ES-I3 (cell line): ENCODE results near the gene RNF26.

Experiments used
- H3K36me3 ChIP-seq: 2 replicates; pipeline ENCODE4 v1.6.1; 2013; ENCODE audit warnings: mild to moderate bottlenecking, low read length, control low read depth, moderate library complexity; ENCODE audit not compliant: insufficient read depth
- H3K4me1 ChIP-seq: 2 replicates; pipeline ENCODE4 v1.6.1; 2013; ENCODE audit warnings: mild to moderate bottlenecking, control low read depth, low read length; ENCODE audit not compliant: insufficient read depth
- H3K9ac ChIP-seq: 2 replicates; pipeline ENCODE4 v1.6.1; 2013; ENCODE audit warnings: low read depth, mild to moderate bottlenecking, low read length, moderate library complexity
- H3K9me3 ChIP-seq: 2 replicates; pipeline ENCODE4 v1.6.1; 2013; ENCODE audit warnings: mild to moderate bottlenecking, low read length, moderate library complexity; ENCODE audit not compliant: control insufficient read depth, insufficient read depth

RNF26 gene

GRCh38 chr11:119337581-119338317 lies 3.4 kb downstream of the RNF26 start:
- Histone ChIP-seq H3K36me3 (no peaks in the 10 kb centered on the region), H3K9me3 (no peaks in the 10 kb centered on the region), H3K4me1 (peaks cover 22% of the 10 kb centered on the region), H3K9ac (peak overlapping the region; percentile 65)

DNA sequence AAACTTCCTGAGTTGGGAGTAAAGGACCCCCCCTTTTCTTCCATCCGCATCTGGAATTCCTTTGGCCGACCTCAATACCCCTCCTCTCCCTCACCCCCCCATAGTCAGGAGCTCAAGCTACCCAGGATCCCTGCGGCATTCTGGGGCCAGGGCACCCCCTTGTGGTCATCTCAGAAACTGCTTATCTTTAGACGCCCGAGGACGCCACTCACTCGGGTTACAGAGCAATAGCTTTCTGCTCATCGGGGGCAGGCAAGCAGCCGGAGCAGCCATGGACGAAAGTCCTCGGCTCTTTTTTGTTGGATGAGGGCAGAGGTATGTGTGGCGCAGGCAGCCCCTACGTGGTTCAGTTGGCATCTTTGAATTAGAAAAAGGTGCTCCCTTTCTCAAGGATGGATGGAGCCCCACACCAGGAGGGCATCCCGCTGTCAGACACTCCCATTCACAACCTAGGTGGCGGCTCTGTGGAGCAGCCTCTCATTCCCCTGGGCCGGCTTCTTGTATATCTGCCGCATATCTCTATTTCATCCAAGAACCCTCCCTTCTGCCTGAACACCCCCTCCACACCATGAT lies 4.1 kb downstream of the RNF26 start:
- H3K9me3 ChIP-seq, result no peaks in the 10 kb centered on the region
- peak overlapping the region; percentile 65; the same call in 1 of the 2 replicates for H3K9ac ChIP-seq
- peaks cover 22% of the 10 kb centered on the region; the same call in 1 of the 2 replicates for H3K4me1 ChIP-seq
- no peaks in the 10 kb centered on the region for H3K36me3 ChIP-seq

DNA sequence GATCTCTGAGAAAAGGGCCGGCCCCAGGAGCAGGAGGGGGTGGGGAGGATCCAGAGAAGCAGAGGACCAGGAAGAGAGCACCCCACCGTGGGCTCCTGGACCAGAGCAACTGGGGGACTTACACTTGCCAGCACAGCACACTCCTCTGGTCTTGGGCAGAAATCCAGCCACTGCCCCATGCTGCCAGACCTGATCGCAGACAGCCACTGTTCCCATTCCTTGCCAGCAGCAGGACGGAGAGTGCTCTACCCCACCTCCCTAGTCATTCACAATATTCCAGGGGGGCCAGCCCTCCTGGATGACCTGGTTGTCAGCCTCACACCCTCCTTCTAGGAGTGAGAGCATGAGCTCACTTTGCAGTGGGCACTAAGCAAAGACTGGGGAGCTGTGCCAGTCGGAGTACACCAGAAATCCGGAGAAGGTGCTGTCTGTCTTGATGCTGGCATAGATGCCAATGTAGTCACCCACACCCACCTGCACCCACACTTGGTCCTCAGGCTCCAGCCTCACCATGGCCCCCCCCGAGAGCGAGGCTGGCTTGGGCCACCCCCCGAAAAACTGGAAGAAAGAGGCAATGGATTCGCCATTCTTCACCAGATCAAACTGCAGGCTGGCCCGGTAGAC lies 4.8 kb downstream of the RNF26 start:
- no peaks in the 10 kb centered on the region for H3K9me3 ChIP-seq
- H3K9ac ChIP-seq, result peak overlapping the region; percentile 65
- peaks cover 22% of the 10 kb centered on the region; the same call in 1 of the 2 replicates for H3K4me1 ChIP-seq
- no peaks in the 10 kb centered on the region for H3K36me3 ChIP-seq

- Histone ChIP-seq H3K9me3 (no peaks in the 10 kb centered on the region), H3K36me3 (no peaks in the 10 kb centered on the region), H3K4me1 (peaks cover 22% of the 10 kb centered on the region; the same call in 1 of the 2 replicates), H3K9ac (peak overlapping the region; percentile 65)
Measured at GRCh38 chr11:119339589-119340334, 5.4 kb downstream of the RNF26 start.

- peak within 1 kb of the TSS; percentile 65 for H3K9ac ChIP-seq
- H3K36me3 ChIP-seq, result no peaks in the 10 kb centered on the region
Measured at GRCh38 chr11:119340335-119341221, 6.3 kb downstream of the RNF26 start, which contains the start of gene C1QTNF5. Gene C1QTNF5 (minus strand): TSS chr11:119340883. CDS start chr11:119340397, 486 bp downstream.

GRCh38 chr11:119341222-119342022 lies 7.1 kb downstream of the RNF26 start:
- Histone ChIP-seq H3K4me1 (peaks cover 19% of the 10 kb centered on the region; the same call in 1 of the 2 replicates), H3K36me3 (no peaks in the 10 kb centered on the region), H3K9ac (peak overlapping the region; percentile 65; the same call in 1 of the 2 replicates), H3K9me3 (no peaks in the 10 kb centered on the region)

More at GRCh38 chr11:119340335-119341221, 6.3 kb downstream of the RNF26 start, which contains the start of gene C1QTNF5:
- H3K9me3 ChIP-seq, result no peaks in the 10 kb centered on the region
- H3K4me1 ChIP-seq, result peaks cover 19% of the 10 kb centered on the region; the same call in 1 of the 2 replicates

- H3K9me3 ChIP-seq, result no peaks in the 10 kb centered on the region
- no peak overlapping the region for H3K9ac ChIP-seq
- H3K36me3 ChIP-seq, result no peaks in the 10 kb centered on the region
- H3K4me1 ChIP-seq, result peaks cover 18% of the 10 kb centered on the region; the same call in 1 of the 2 replicates
Measured at GRCh38 chr11:119342023-119342300, 7.6 kb downstream of the RNF26 start.

DNA sequence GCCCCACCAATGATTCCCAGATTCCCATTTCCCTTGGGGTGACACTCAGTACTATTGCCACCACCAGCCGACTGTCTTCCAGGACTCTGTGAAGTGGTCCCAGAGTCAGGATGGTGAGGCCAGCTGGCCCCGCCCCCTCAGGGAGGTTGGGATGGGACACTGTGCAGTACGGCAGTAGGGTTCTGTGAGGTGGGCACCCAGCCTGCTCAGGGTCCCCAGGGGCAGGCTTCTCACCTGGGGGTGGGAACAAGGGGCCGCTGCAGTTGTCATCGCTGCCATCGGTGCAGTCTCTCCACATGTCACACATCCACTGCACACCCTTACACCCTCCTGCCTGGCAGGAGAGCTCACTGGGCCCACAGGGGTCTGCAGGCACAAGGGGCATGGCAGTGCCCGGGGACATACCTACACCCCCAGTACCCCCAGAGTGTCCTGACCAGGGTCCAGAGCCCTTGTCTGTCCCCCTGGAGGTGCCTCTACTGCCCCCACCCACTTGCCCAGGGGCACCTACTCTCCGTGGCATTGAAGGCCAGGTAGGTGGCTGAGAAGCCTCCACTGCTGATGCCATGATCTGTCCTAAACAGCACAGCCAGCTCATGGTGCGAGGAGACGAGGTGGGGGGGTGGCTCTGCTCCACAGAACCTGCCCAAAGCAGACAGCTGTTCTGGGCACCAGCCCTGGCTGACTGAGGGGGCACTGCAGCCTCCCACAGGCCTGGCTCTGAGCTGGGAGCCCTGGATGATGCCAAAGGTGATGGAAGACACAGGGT lies 8.2 kb downstream of the RNF26 start:
- Histone ChIP-seq H3K4me1 (peaks cover 13% of the 10 kb centered on the region; the same call in 1 of the 2 replicates), H3K9me3 (no peaks in the 10 kb centered on the region), H3K9ac (no peak overlapping the region), H3K36me3 (no peaks in the 10 kb centered on the region)

- Histone ChIP-seq H3K9ac (no peak overlapping the region), H3K4me1 (peaks cover 10% of the 10 kb centered on the region; the same call in 1 of the 2 replicates), H3K36me3 (no peaks in the 10 kb centered on the region), H3K9me3 (no peaks in the 10 kb centered on the region)
Measured at GRCh38 chr11:119343726-119344125, 9.4 kb downstream of the RNF26 start.

DNA sequence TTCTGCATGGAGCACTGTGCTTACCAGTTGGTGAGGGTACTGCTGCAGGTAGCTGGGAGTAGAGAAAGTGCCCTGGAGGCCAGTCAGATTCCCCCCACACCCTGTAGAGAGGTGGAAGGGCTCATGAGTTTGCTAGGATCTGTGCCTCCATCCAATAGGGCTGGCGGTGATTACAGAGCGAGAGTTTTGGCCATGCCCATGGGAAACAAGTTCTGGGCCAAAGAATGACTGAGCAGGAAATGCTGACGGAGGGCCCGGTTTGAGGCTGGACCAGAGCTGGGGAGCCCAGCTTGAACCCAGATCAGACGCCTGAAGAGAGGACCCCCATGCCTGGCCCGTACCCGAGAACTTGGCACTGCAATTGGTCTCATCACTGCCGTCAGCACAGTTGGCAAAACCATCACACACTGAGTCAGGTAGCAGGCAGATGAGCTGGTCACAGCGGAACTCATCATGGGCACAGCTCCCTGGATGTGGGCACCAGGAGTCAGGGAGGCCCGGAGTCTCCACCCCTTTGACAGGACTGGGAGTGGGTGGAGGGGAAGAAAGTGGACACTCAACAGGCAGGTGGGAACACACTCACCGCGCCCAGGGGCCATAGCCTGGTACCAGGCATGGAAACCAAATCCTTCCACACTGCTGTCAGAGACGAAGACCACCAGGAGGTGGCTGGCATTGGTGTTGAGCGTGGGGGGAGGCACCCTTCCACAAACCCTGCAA lies 10.1 kb downstream of the RNF26 start:
- Histone ChIP-seq H3K9ac (no peak overlapping the region), H3K4me1 (peaks cover 10% of the 10 kb centered on the region; the same call in 1 of the 2 replicates), H3K36me3 (no peaks in the 10 kb centered on the region), H3K9me3 (no peaks in the 10 kb centered on the region)

- no peaks in the 10 kb centered on the region for H3K9me3 ChIP-seq
Measured at GRCh38 chr11:119345685-119346084, 11.4 kb downstream of the RNF26 start.

GRCh38 chr11:119346605-119347004 lies 12.3 kb downstream of the RNF26 start, which contains the start of gene MFRP:
Gene MFRP (minus strand): TSS chr11:119346705. CDS start chr11:119346513, 192 bp downstream.
- H3K9ac ChIP-seq, result no peak within 1 kb of the TSS
- peaks cover 4% of the 10 kb centered on the region; the same call in 1 of the 2 replicates for H3K4me1 ChIP-seq
- no peaks in the 10 kb centered on the region for H3K9me3 ChIP-seq
- H3K36me3 ChIP-seq, result no peaks in the 10 kb centered on the region

More at GRCh38 chr11:119345685-119346084, 11.4 kb downstream of the RNF26 start:
- Histone ChIP-seq H3K9ac (no peak overlapping the region), H3K4me1 (peaks cover 10% of the 10 kb centered on the region; the same call in 1 of the 2 replicates), H3K36me3 (no peaks in the 10 kb centered on the region)
